ENCODE measurements around the gene MAGI3. TPM values are rescaled to one million over a fixed set of nuclear protein-coding genes. Genes with fewer than 3 reads are reported as not detected.

MAGI3 gene
- total RNA-seq, 1 experiment from 2014 or later: 1.4 TPM

DNA sequence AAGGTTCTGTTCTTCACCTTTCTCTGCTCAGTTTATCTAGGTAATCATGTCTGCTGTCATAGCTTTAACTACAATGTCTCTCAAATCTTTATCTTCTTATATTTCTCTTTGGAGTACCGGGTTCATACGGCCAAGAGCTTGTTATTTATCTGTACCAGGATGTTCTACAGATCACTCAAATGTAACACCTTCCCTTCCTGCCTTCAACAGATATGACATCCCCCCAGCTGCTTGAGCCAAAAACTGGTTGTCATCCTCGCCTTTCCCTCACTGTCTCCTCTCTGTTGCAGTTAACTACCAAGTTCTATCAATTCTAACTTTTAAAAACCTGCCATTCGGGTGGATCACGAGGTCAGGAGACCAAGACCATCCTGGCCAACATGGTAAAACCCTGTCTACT lies 220.1 kb downstream of the MAGI3 start:
- no peak for DNase-seq (ENCODE audit: low spot score)
- in situ Hi-C loops (cut with HindIII; ENCODE audit: low sequenced_read_pairs): no loop called here

GRCh38 chr1:113615425-113615824 lies 225.1 kb downstream of the MAGI3 start:
- DNase-seq (ENCODE audit: low spot score): peak; percentile 3
- in situ Hi-C loops (cut with HindIII; ENCODE audit: low sequenced_read_pairs): no loop called here

GRCh38 chr1:113616156-113616555 lies 225.8 kb downstream of the MAGI3 start:
- peak; percentile 97 for DNase-seq (ENCODE audit: low spot score)
- in situ Hi-C loops (cut with HindIII; ENCODE audit: low sequenced_read_pairs): no loop called here

- no peak for DNase-seq (ENCODE audit: low spot score)
- in situ Hi-C loops (cut with HindIII; ENCODE audit: low sequenced_read_pairs): no loop called here
Measured at GRCh38 chr1:113617438-113618141, 227.3 kb downstream of the MAGI3 start.

GRCh38 chr1:113628997-113629396 lies 238.7 kb downstream of the MAGI3 start:
- no peak for DNase-seq (ENCODE audit: low spot score)
- in situ Hi-C loops (cut with HindIII; ENCODE audit: low sequenced_read_pairs): no loop called here

DNA sequence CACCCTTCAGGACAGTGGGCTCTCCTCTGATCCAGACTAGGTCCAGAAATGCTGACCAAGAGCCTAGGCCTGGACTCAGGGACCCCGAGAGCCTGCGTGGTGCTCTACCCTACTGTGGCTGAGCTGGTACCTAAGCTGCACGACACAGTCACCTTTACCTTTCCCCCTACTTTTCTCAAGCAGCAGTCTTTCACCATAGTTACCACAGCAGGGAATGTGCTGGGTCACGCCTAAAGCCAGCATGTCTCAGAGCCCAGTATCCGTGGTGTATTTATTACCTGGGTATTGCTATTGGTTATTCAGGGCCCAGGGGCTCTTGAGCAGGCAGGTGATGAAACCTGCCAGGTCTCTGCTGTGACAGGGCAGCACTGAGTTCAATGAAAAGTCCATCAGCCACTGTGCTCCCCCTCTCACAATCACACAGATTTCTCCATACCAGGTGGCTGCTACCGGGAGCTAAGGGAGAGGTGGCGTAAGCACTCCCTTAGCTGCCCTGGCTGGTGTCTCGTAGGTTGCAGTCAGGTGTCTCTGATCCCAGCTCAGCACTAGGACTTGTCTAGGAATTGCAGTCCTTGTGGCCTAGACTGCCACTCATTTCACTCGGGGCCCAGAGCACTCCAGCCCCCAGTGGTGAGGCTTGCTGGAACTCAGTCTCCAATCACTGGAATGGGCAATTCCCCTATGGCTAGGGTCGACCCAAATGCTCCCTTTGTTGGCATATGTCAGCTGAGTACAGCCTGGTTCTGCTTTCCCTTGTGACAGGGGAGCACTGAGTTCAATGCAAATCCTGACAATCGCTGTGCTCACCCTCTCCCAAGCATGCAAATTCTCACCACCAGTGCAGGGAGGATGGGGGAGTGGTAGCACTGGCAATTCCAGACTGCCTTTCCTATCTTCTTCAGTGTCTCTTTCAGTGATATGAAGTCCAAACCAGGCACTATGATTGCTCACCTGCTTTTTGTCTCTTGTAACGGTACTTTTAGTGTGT lies 240.3 kb downstream of the MAGI3 start:
- in situ Hi-C loops (cut with HindIII; ENCODE audit: low sequenced_read_pairs): no loop called here
- no peak for DNase-seq (ENCODE audit: low spot score)

DNA sequence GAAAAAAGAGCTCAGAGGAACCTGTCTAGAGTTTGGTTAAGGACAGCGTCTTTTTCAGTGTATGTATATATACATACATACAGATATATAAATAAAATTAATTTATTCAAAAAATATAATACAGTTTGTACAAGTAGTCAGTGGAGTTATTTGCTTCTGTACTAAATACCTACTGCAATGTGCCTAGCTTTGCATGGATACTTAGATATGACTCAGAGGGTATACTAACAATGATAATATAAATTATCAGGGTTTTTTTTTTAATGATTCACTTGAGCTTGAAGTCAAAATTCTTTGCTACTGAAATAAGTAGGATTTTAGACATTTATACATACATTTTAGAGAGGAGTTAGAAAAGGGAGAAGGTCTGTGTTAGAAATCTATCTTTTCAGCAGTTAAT lies 251.1 kb downstream of the MAGI3 start:
- in situ Hi-C loops (cut with HindIII; ENCODE audit: low sequenced_read_pairs): no loop called here

DNA sequence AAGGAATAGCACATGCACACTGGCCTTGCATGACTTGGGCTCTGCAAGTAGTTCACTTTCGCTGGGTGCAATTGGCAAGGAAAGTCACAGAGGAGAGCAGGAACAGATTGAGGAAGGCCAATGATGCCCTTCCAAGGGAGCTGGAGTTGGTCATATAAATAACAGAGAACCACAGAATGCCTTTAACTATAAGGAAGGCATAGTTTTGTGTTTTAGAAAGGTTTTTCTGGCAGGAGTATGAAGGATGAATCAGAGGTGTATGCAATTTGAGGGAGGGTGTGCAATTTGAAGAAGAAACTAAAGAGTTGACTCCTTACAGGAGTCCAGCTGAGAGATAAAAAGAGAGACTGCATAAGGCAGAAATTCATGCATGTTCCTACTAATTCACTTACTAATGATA lies 256.8 kb downstream of the MAGI3 start:
- in situ Hi-C loops (cut with HindIII; ENCODE audit: low sequenced_read_pairs): no loop called here

More for the DNA sequence above, 251.1 kb downstream of the MAGI3 start:
- no peak for DNase-seq (ENCODE audit: low spot score)

DNA sequence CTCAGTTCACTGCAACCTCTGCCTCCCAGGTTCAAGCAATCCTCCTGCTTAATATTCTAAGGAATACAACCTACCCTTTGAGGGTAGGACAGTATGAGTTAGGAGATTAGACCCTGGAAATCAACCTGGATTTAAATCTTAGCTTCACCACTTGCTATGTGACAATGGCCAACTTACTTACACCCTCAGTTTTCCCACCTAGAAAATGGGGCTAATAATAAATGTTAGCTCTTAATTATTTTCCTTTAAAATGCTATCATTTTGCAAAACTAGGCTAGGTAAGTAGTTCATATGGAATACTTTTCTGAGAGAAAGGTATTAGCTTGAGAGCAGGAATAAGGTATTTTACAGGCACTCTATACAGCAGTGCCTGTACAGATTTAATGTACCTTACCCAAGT lies 258.2 kb downstream of the MAGI3 start:
- DNase-seq (ENCODE audit: low spot score): no peak
- in situ Hi-C loops (cut with HindIII; ENCODE audit: low sequenced_read_pairs): no loop called here

More for the DNA sequence above, 256.8 kb downstream of the MAGI3 start:
- DNase-seq (ENCODE audit: low spot score): no peak

DNA sequence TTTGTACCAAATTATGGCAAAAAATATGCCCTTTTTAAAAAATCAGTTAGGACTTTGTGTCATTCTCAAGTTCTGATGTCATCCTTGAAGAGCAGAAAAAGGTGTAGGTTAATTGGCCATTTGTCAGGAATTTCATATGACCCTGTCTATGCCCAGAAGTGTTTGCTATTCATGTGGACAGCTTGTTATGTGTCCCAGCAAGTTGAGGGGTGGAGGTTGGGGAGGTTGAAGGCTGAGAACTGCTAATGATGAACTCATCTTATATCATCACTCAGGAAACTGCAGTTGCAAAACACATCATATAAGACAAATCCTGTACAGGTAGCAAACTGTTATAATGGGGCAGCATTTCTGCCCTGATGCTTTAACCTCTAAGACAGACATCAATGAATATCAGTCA lies 262.5 kb downstream of the MAGI3 start:
- in situ Hi-C loops (cut with HindIII; ENCODE audit: low sequenced_read_pairs): no loop called here

DNA sequence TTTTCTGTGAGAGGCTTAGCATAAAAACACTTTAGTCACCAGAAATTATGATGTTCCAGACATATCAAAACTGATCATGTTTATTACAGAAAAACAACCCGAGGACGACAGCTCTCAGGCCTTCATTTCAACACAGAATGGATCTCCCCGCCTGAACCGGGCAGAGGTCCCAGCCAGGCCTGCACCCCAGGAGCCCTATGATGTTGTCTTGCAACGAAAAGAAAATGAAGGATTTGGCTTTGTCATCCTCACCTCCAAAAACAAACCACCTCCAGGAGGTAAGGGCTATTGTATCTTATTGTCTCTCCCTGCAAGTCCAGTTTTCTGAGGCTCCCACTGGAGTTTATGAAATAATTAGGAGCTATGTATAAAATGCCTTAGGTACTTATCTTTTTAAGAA lies 263.4 kb downstream of the MAGI3 start:
- in situ Hi-C loops (cut with HindIII; ENCODE audit: low sequenced_read_pairs): no loop called here
- DNase-seq (ENCODE audit: low spot score): peak; percentile 73

More for the DNA sequence above, 262.5 kb downstream of the MAGI3 start:
- DNase-seq (ENCODE audit: low spot score): no peak

DNA sequence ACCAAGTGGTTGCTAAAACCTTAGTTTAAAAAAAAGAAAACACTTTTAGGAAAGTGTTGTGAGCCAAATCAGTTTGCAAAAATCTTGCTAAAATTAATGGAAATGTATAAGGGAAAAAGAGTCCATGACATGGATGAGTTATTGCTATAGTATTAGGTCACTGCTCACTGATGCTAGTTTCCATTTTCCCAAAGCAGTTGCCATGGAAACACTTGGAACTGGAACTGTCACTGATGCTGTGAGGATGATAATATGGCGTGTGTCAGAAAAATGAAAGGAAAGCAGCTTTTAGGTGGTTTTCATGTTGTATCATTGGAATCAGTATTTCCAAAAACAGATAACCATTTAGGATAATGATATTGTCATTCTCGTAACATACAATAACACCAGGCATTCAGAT lies 264.6 kb downstream of the MAGI3 start:
- DNase-seq (ENCODE audit: low spot score): peak; percentile 91
- in situ Hi-C loops (cut with HindIII; ENCODE audit: low sequenced_read_pairs): no loop called here

GRCh38 chr1:113657126-113657525 lies 266.8 kb downstream of the MAGI3 start:
- in situ Hi-C loops (cut with HindIII; ENCODE audit: low sequenced_read_pairs): no loop called here
- peak; percentile 71 for DNase-seq (ENCODE audit: low spot score)

GRCh38 chr1:113657556-113658063 lies 267.3 kb downstream of the MAGI3 start:
- in situ Hi-C loops (cut with HindIII; ENCODE audit: low sequenced_read_pairs): no loop called here
- DNase-seq (ENCODE audit: low spot score): no peak

DNA sequence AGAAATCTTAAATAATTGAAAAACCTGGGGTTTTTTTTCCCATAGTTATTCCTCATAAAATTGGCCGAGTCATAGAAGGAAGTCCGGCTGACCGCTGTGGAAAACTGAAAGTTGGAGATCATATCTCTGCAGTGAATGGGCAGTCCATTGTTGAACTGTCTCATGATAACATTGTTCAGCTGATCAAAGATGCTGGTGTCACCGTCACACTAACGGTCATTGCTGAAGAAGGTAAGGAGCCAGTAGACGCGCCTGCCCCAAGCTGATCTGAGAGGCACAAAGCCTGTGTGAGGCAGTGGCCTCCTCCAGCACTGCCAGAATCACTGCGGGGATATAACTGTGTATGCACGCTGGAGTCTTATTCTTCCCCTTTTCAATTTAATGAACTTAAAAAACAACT lies 268.7 kb downstream of the MAGI3 start:
- no peak for DNase-seq (ENCODE audit: low spot score)
- in situ Hi-C loops (cut with HindIII; ENCODE audit: low sequenced_read_pairs): no loop called here

DNA sequence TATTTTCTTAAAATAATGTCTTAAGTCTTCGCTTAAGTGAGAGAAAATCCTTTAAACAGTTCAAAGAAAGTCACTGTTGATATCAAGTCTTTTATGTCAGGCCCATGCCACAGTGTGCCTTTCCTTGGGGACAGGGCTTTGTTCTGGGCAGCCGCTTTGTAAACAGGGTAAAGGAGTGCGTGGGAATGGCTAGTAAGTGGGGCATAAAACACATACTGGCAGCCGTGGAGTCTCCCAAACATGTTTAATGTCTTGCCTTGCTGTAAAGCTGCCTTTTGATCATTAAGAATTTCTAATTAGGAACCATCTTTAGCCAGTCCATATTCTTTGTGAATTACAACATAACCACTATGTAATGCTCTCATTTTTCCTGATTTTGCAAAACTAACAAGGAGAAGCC lies 269.2 kb downstream of the MAGI3 start:
- in situ Hi-C loops (cut with HindIII; ENCODE audit: low sequenced_read_pairs): no loop called here
- no peak for DNase-seq (ENCODE audit: low spot score)

GRCh38 chr1:113660088-113660487 lies 269.8 kb downstream of the MAGI3 start:
- no peak for DNase-seq (ENCODE audit: low spot score)
- in situ Hi-C loops (cut with HindIII; ENCODE audit: low sequenced_read_pairs): no loop called here

GRCh38 chr1:113662101-113662500 lies 271.8 kb downstream of the MAGI3 start:
- DNase-seq (ENCODE audit: low spot score): no peak
- in situ Hi-C loops (cut with HindIII; ENCODE audit: low sequenced_read_pairs): no loop called here

GRCh38 chr1:113663165-113663951 lies 273.0 kb downstream of the MAGI3 start:
- in situ Hi-C loops (cut with HindIII; ENCODE audit: low sequenced_read_pairs): no loop called here
- no peak for DNase-seq (ENCODE audit: low spot score)

All from G401 (cell line).